ENCODE results near the gene OBSCN.

GRCh38 chr1:228369608-228370438 is 162.0 kb downstream of the OBSCN start:
- TF ChIP-seq CTCF (conservative IDR thresholded peaks at IDR 0.05), result no peak
- TF ChIP-seq ZFX (IDR thresholded peaks at IDR 0.05), result no peak

Data from C4-2B (cell line).